IMR-90 (cell line): ENCODE results near the gene DOCK9. TPM values are rescaled to one million over a fixed set of nuclear protein-coding genes. Genes with fewer than 3 reads are reported as not detected.

ENCODE experiments used
- ATAC-seq: fragments of 200-7000 bp; cut with Tn5 transposase; 2 replicates; pipeline ENCODE4 v1.9.1; 2020; ENCODE audit warnings: low read depth, mild to moderate bottlenecking, moderate library complexity
- BruUV-seq: library from RNA; stranded (reverse); fragments of 400-500 nt; replicated peaks from 2 replicates; lab custom pipeline; 2021; lab: Mats Ljungman, UMichigan
- CTCF ChIA-PET: fragments of 300-600 bp; formaldehyde crosslinking; extraction: SDS; loops from one replicate; lab custom pipeline; 2021; ENCODE audit warnings: antibody characterized with exemption; lab: Yijun Ruan, JAX
- POLR2A ChIA-PET: fragments of 300-600 bp; sonication (Branson Sonifier 250); formaldehyde crosslinking; loops from one replicate; lab custom pipeline; 2022; ENCODE audit warnings: antibody characterized with exemption; ENCODE audit not compliant: unreplicated experiment; lab: Charles Lee
- DNase-seq: peaks from one replicate; pipeline ENCODE4 v3.0.0; 2013
- H2AFZ ChIP-seq: replicated peaks from 2 replicates; pipeline ENCODE3; 2013; ENCODE audit warnings: low read length, mild to moderate bottlenecking; ENCODE audit not compliant: poor library complexity
- H2AK5ac ChIP-seq: 2 replicates; pipeline ENCODE4 v1.6.1; 2013; ENCODE audit warnings: low read depth, low read length, inconsistent platforms
- H2AK9ac ChIP-seq: replicated peaks from 2 replicates; pipeline ENCODE3; 2013; ENCODE audit warnings: mild to moderate bottlenecking, low read depth, low read length, moderate library complexity; ENCODE audit not compliant: poor library complexity
- H2BK120ac ChIP-seq: 2 replicates; pipeline ENCODE4 v1.6.1; 2013; ENCODE audit warnings: low read depth, low read length, inconsistent platforms
- H2BK15ac ChIP-seq: 3 replicates; pipeline ENCODE4 v1.6.1; 2013; ENCODE audit warnings: low read depth, low read length, inconsistent platforms
- H2BK20ac ChIP-seq: 2 replicates; pipeline ENCODE4 v1.6.1; 2013; ENCODE audit warnings: low read depth, mild to moderate bottlenecking, inconsistent platforms, low read length, moderate library complexity
- H2BK5ac ChIP-seq: 2 replicates; pipeline ENCODE4 v1.6.1; 2013; ENCODE audit warnings: mild to moderate bottlenecking, low read depth, low read length, inconsistent platforms; ENCODE audit not compliant: poor library complexity, severe bottlenecking
- H3K14ac ChIP-seq: replicated peaks from 2 replicates; pipeline ENCODE4 v1.6.1; 2013; ENCODE audit warnings: low read depth, low read length, inconsistent platforms
- H3K18ac ChIP-seq: 2 replicates; pipeline ENCODE4 v1.6.1; 2013; ENCODE audit warnings: low read depth, low read length, control low read depth
- H3K23ac ChIP-seq: 2 replicates; pipeline ENCODE4 v1.6.1; 2013; ENCODE audit warnings: low read depth, low read length, inconsistent platforms
- H3K27ac ChIP-seq: 2 replicates; pipeline ENCODE4 v1.5.1; 2013; ENCODE audit warnings: mild to moderate bottlenecking, control low read depth, low read length; ENCODE audit not compliant: insufficient read depth
- H3K27me3 ChIP-seq: 2 replicates; pipeline ENCODE4 v1.6.1; 2013; ENCODE audit warnings: low read length; ENCODE audit not compliant: control insufficient read depth, insufficient read depth
- H3K36me3 ChIP-seq: 2 replicates; pipeline ENCODE4 v1.6.1; 2013; ENCODE audit warnings: low read length, mixed read lengths; ENCODE audit not compliant: control insufficient read depth, insufficient read depth
- H3K4ac ChIP-seq: 2 replicates; pipeline ENCODE4 v1.6.1; 2013; ENCODE audit warnings: low read depth, low read length, inconsistent platforms
- H3K4me1 ChIP-seq: 2 replicates; pipeline ENCODE4 v1.6.1; 2013; ENCODE audit warnings: low read length, mixed read lengths; ENCODE audit not compliant: control insufficient read depth, insufficient read depth
- H3K4me2 ChIP-seq: 2 replicates; pipeline ENCODE4 v1.6.1; 2013; ENCODE audit warnings: low read depth, mild to moderate bottlenecking, control low read depth, low read length, moderate library complexity
- H3K4me3 ChIP-seq: 2 replicates; pipeline ENCODE4 v1.5.1; 2013; ENCODE audit warnings: low read depth, mild to moderate bottlenecking, control low read depth, low read length, moderate library complexity; ENCODE audit not compliant: insufficient read depth
- H3K56ac ChIP-seq: 2 replicates; pipeline ENCODE4 v1.6.1; 2013; ENCODE audit warnings: low read length, inconsistent platforms; ENCODE audit not compliant: insufficient read depth; ENCODE audit errors: extremely low read depth
- H3K79me1 ChIP-seq, 2 experiments: 2 replicates each; pipeline ENCODE4 v1.6.1; 2013; ENCODE audit warnings: low read length in 2 of 2, inconsistent platforms in 1 of 2, low read depth in 1 of 2
- H3K9ac ChIP-seq: 2 replicates; pipeline ENCODE4 v1.6.1; 2013; ENCODE audit warnings: low read depth, low read length, control low read depth
- H3K9me1 ChIP-seq: 2 replicates; pipeline ENCODE4 v1.6.1; 2013; ENCODE audit warnings: low read length, inconsistent platforms; ENCODE audit not compliant: insufficient read depth
- H3K9me3 ChIP-seq: 2 replicates; pipeline ENCODE4 v1.6.1; 2013; ENCODE audit warnings: low read length; ENCODE audit not compliant: control insufficient read depth, insufficient read depth
- H4K20me1 ChIP-seq: 2 replicates; pipeline ENCODE4 v1.6.1; 2013; ENCODE audit warnings: low read length, inconsistent platforms; ENCODE audit not compliant: insufficient read depth
- H4K5ac ChIP-seq: 2 replicates; pipeline ENCODE4 v1.6.1; 2013; ENCODE audit warnings: mild to moderate bottlenecking, low read depth, low read length, control low read depth
- H4K8ac ChIP-seq, 2 experiments: 2 replicates each; pipeline ENCODE4 v1.6.1; 2013; ENCODE audit warnings: low read depth in 2 of 2, low read length in 2 of 2, control low read depth in 1 of 2, inconsistent platforms in 1 of 2
- H4K91ac ChIP-seq: 2 replicates; pipeline ENCODE4 v1.6.1; 2013; ENCODE audit warnings: low read depth, low read length, inconsistent platforms; ENCODE audit not compliant: insufficient read depth
- BHLHE40 ChIP-seq: fragments of 150-350 bp; IDR thresholded peaks from 2 replicates; pipeline ENCODE4 v1.6.1; 2016; ENCODE audit warnings: mild to moderate bottlenecking, low read depth, low read length
- CEBPB ChIP-seq: IDR thresholded peaks from 2 replicates; pipeline ENCODE4 v1.6.1; 2012; ENCODE audit warnings: low read depth, low read length, improper control_type of control experiment
- CTCF ChIP-seq: conservative IDR thresholded peaks from 2 replicates; pipeline ENCODE4 v1.5.1; 2012; ENCODE audit warnings: mild to moderate bottlenecking, low read depth, low read length, improper control_type of control experiment
- ELK1 ChIP-seq: fragments of 150-350 bp; IDR thresholded peaks from 2 replicates; pipeline ENCODE4 v1.6.1; 2016; ENCODE audit warnings: low read depth, mild to moderate bottlenecking, low read length, moderate library complexity, borderline replicate concordance
- FOS ChIP-seq: fragments of 150-350 bp; IDR thresholded peaks from 2 replicates; pipeline ENCODE4 v1.6.1; 2016; ENCODE audit warnings: low read depth, low read length
- MAZ ChIP-seq: IDR thresholded peaks from 2 replicates; pipeline ENCODE4 v1.6.1; 2012; ENCODE audit warnings: low read depth, mild to moderate bottlenecking, low read length, improper control_type of control experiment, moderate library complexity, borderline replicate concordance
- MXI1 ChIP-seq: IDR thresholded peaks from 2 replicates; pipeline ENCODE4 v1.6.1; 2012; ENCODE audit warnings: low read depth, mild to moderate bottlenecking, low read length, moderate library complexity, borderline replicate concordance
- POLR2A ChIP-seq: IDR thresholded peaks from 2 replicates; pipeline ENCODE4 v1.6.1; 2012; ENCODE audit warnings: mild to moderate bottlenecking, low read depth, low read length
- RAD21 ChIP-seq: IDR thresholded peaks from 2 replicates; pipeline ENCODE4 v1.6.1; 2012; ENCODE audit warnings: low read length, improper control_type of control experiment
- RCOR1 ChIP-seq: IDR thresholded peaks from 2 replicates; pipeline ENCODE4 v1.6.1; 2012; ENCODE audit warnings: mild to moderate bottlenecking, low read length, improper control_type of control experiment; ENCODE audit not compliant: insufficient replicate concordance
- RFX5 ChIP-seq: IDR thresholded peaks from 2 replicates; pipeline ENCODE4 v1.8.0; 2012; ENCODE audit warnings: low read depth, mild to moderate bottlenecking, low read length, moderate library complexity
- SMC3 ChIP-seq: fragments of 150-350 bp; IDR thresholded peaks from 2 replicates; pipeline ENCODE4 v1.6.1; 2016; ENCODE audit warnings: low read depth, mild to moderate bottlenecking, antibody characterized with exemption, low read length, moderate library complexity
- USF2 ChIP-seq: fragments of 150-350 bp; IDR thresholded peaks from 2 replicates; pipeline ENCODE4 v1.6.1; 2017; ENCODE audit warnings: mild to moderate bottlenecking, antibody characterized with exemption, low read length, low read depth
- WGBS, 2 experiments: methylation state at CpG; one replicate each; pipeline versions ENCODE4 v1.1.5 to v1.1.7; 2013; ENCODE audit warnings: missing lambda C conversion rate in 2 of 2; ENCODE audit not compliant: insufficient read length in 1 of 2; ENCODE audit errors: extremely low coverage in 2 of 2; 5-methylcytosine and 5-hydroxymethylcytosine counted together
- dilution Hi-C: fragments of 300-500 bp; cut with HindIII; formaldehyde crosslinking; loops from one replicate; pipeline ENCODE4 v1.14.3; 2018; ENCODE audit warnings: low sequenced_read_pairs; ENCODE audit not compliant: unreplicated experiment
- in situ Hi-C: fragments of 300-500 bp; cut with MboI; formaldehyde crosslinking; loops from 3 replicates; pipeline ENCODE4 v1.14.3; 2019; ENCODE audit warnings: low sequenced_read_pairs, inconsistent platforms, mixed read lengths
- intact Hi-C: fragments of 100-400 bp; cut with micrococcal nuclease; formaldehyde crosslinking; loops from 2 replicates; pipeline ENCODE4 v1.10.0; 2022
- polyA plus RNA-seq, 3 experiments: library from polyadenylated mRNA; depleted of rRNA; stranded (reverse); fragments of >200 nt; gene quantifications; 2 replicates each; pipeline ENCODE4 v1.2.3, GENCODE V29; 2012; ENCODE audit warnings: low replicate concordance in 1 of 3
- total RNA-seq: library from RNA; depleted of rRNA; stranded (reverse); fragments of >200 nt; gene quantifications from 2 replicates; pipeline ENCODE4 v1.2.3, GENCODE V29; 2012

The DOCK9 gene
- total and polyA plus RNA-seq, 2 of the 4 experiments (the other 2 are of a cell fraction): 4.8 to 7.2 TPM

- H4K20me1 ChIP-seq: no peaks in the 10 kb centered on the region
- no peak overlapping the region for H2BK120ac ChIP-seq
- no peak overlapping the region for H3K4me2 ChIP-seq
- H3K9ac ChIP-seq: no peak overlapping the region
- no peak overlapping the region for H2BK5ac ChIP-seq
- no peaks in the 10 kb centered on the region for H3K36me3 ChIP-seq
- TF ChIP-seq CEBPB (no peak), POLR2A (no peak), RCOR1 (no peak), BHLHE40 (no peak), ELK1 (no peak), RAD21 (no peak), CTCF (no peak), RFX5 (no peak), USF2 (no peak), SMC3 (no peak), MXI1 (no peak), FOS (no peak), MAZ (no peak)
- dilution Hi-C loops: no loop called here
- intact Hi-C loops: no loop called here
- no peak overlapping the region for H3K23ac ChIP-seq
- no peak overlapping the region for H2AK9ac ChIP-seq
- WGBS, 2 experiments: 85% methylated on average over 4 of the region's 7 CpGs; no CpG with 5 or more reads in 1 of the 2 experiments
- no peak for DNase-seq
- no peak overlapping the region for H3K4me3 ChIP-seq
- no peak overlapping the region for H3K56ac ChIP-seq
- no peak overlapping the region; the same call in 1 of the 2 replicates for H3K14ac ChIP-seq
- POLR2A ChIA-PET: no interaction called here
- H3K79me1 ChIP-seq: no peaks in the 10 kb centered on the region
- no peaks in the 10 kb centered on the region for H3K4me1 ChIP-seq
- H2AFZ ChIP-seq: no peak overlapping the region
- H3K9me1 ChIP-seq: no peaks in the 10 kb centered on the region
- no TSS peak for BruUV-seq
- H3K9me3 ChIP-seq: 0 out of 2 replicates have a peak, but pooled peaks cover 2% of the 10 kb centered on the region
- no peak overlapping the region for H4K5ac ChIP-seq
- no peak overlapping the region for H4K8ac ChIP-seq
- in situ Hi-C loops: no loop called here
- H3K4ac ChIP-seq: no peak overlapping the region
- H2BK20ac ChIP-seq: no peak overlapping the region
- peaks cover 8% of the 10 kb centered on the region for H3K27me3 ChIP-seq
- H2AK5ac ChIP-seq: no peak overlapping the region
- H2BK15ac ChIP-seq: no peak overlapping the region
- H4K91ac ChIP-seq: no peak overlapping the region
- H3K27ac ChIP-seq: no peak overlapping the region
- no peak overlapping the region for H3K18ac ChIP-seq
- ATAC-seq: no peak
- CTCF ChIA-PET: no interaction called here
Observed at GRCh38 chr13:98791611-98792010, 186.3 kb downstream of the DOCK9 start.
